ENCODE measurements around the gene KCNK13.

KCNK13 gene

GRCh38 chr14:90049390-90049789 lies 12.4 kb upstream of the KCNK13 start:
- TF ChIP-seq POLR2A (IDR thresholded peaks at IDR 0.05; ENCODE audit: low read length) (no peak), GATA1 (IDR thresholded peaks at IDR 0.05; ENCODE audit: low read depth, low read length) (no peak)

GRCh38 chr14:90050271-90050670 lies 11.5 kb upstream of the KCNK13 start:
- no peak for TF ChIP-seq POLR2A (IDR thresholded peaks at IDR 0.05; ENCODE audit: low read length)
- TF ChIP-seq GATA1 (IDR thresholded peaks at IDR 0.05; ENCODE audit: low read depth, low read length): no peak
- DNase-seq: no peak

More at GRCh38 chr14:90049390-90049789, 12.4 kb upstream of the KCNK13 start:
- DNase-seq: no peak

- DNase-seq: no peak
- TF ChIP-seq POLR2A (IDR thresholded peaks at IDR 0.05; ENCODE audit: low read length) (no peak), GATA1 (IDR thresholded peaks at IDR 0.05; ENCODE audit: low read depth, low read length) (no peak)
Measured at GRCh38 chr14:90053044-90053443, 8.8 kb upstream of the KCNK13 start.

GRCh38 chr14:90054803-90055202 lies 7.0 kb upstream of the KCNK13 start:
- TF ChIP-seq GATA1 (IDR thresholded peaks at IDR 0.05; ENCODE audit: low read depth, low read length) (no peak), POLR2A (IDR thresholded peaks at IDR 0.05; ENCODE audit: low read length) (no peak)
- no peak for DNase-seq

GRCh38 chr14:90056826-90057225 lies 5.0 kb upstream of the KCNK13 start:
- TF ChIP-seq POLR2A (IDR thresholded peaks at IDR 0.05; ENCODE audit: low read length): no peak
- no peak for TF ChIP-seq GATA1 (IDR thresholded peaks at IDR 0.05; ENCODE audit: low read depth, low read length)
- no peak for DNase-seq

- TF ChIP-seq POLR2A (IDR thresholded peaks at IDR 0.05; ENCODE audit: low read length) (no peak), GATA1 (IDR thresholded peaks at IDR 0.05; ENCODE audit: low read depth, low read length) (no peak)
- no peak for DNase-seq
Measured at GRCh38 chr14:90058876-90059458, 2.8 kb upstream of the KCNK13 start.

- no peak for TF ChIP-seq GATA1 (IDR thresholded peaks at IDR 0.05; ENCODE audit: low read depth, low read length)
- TF ChIP-seq POLR2A (IDR thresholded peaks at IDR 0.05; ENCODE audit: low read length): no peak
- peak; percentile 65 to 66 for DNase-seq
Measured at GRCh38 chr14:90060312-90060964, 1.4 kb upstream of the KCNK13 start.

- TF ChIP-seq POLR2A (IDR thresholded peaks at IDR 0.05; ENCODE audit: low read length) (no peak), GATA1 (IDR thresholded peaks at IDR 0.05; ENCODE audit: low read depth, low read length) (no peak)
- peak; percentile 21 to 28 for DNase-seq
Measured at GRCh38 chr14:90060965-90061684, 669 bp upstream of the KCNK13 start.

- DNase-seq: no peak
- no peak for TF ChIP-seq POLR2A (IDR thresholded peaks at IDR 0.05; ENCODE audit: low read length)
- no peak for TF ChIP-seq GATA1 (IDR thresholded peaks at IDR 0.05; ENCODE audit: low read depth, low read length)
Measured at GRCh38 chr14:90062127-90062794, 467 bp downstream of the KCNK13 start.

- no peak for DNase-seq
- TF ChIP-seq GATA1 (IDR thresholded peaks at IDR 0.05; ENCODE audit: low read depth, low read length) (no peak), POLR2A (IDR thresholded peaks at IDR 0.05; ENCODE audit: low read length) (no peak)
Measured at GRCh38 chr14:90062822-90063539, 1.2 kb downstream of the KCNK13 start.

- DNase-seq: no peak
- TF ChIP-seq GATA1 (IDR thresholded peaks at IDR 0.05; ENCODE audit: low read depth, low read length) (no peak), POLR2A (IDR thresholded peaks at IDR 0.05; ENCODE audit: low read length) (no peak)
Measured at GRCh38 chr14:90072350-90072749, 10.6 kb downstream of the KCNK13 start.

- TF ChIP-seq GATA1 (IDR thresholded peaks at IDR 0.05; ENCODE audit: low read depth, low read length): no peak
- TF ChIP-seq POLR2A (IDR thresholded peaks at IDR 0.05; ENCODE audit: low read length): no peak
- no peak for DNase-seq
Measured at GRCh38 chr14:90079576-90079975, 17.8 kb downstream of the KCNK13 start.

GRCh38 chr14:90087433-90087832 lies 25.6 kb downstream of the KCNK13 start:
- TF ChIP-seq POLR2A (IDR thresholded peaks at IDR 0.05; ENCODE audit: low read length) (no peak), GATA1 (IDR thresholded peaks at IDR 0.05; ENCODE audit: low read depth, low read length) (no peak)
- no peak for DNase-seq
